NCI-H345 (cell line): ENCODE data around the gene CTNNA2.

Experiments
- DNase-seq: peaks from one replicate; lab custom pipeline; 2025; lab: John Stamatoyannopoulos, UW

The CTNNA2 gene

GRCh38 chr2:80403081-80403480, 890.2 kb downstream of the CTNNA2 start:
- peak; percentile 29 for DNase-seq

- no peak for DNase-seq
Observed at GRCh38 chr2:80407377-80407776, 894.5 kb downstream of the CTNNA2 start.

GRCh38 chr2:80410346-80410745, 897.5 kb downstream of the CTNNA2 start:
- DNase-seq: no peak

GRCh38 chr2:80413136-80413535, 900.3 kb downstream of the CTNNA2 start:
- DNase-seq: no peak

- DNase-seq: no peak
Observed at GRCh38 chr2:80417737-80418136, 904.9 kb downstream of the CTNNA2 start.

- no peak for DNase-seq
Observed at GRCh38 chr2:80420530-80421208, 907.8 kb downstream of the CTNNA2 start.

GRCh38 chr2:80429251-80429650, 916.4 kb downstream of the CTNNA2 start:
- DNase-seq: no peak

GRCh38 chr2:80437959-80438358, 925.1 kb downstream of the CTNNA2 start:
- no peak for DNase-seq

GRCh38 chr2:80438686-80439085, 925.8 kb downstream of the CTNNA2 start:
- DNase-seq: no peak

GRCh38 chr2:80454628-80455027, 941.8 kb downstream of the CTNNA2 start:
- DNase-seq: peak; percentile 49

- peak; percentile 92 for DNase-seq
Observed at GRCh38 chr2:80459028-80459427, 946.2 kb downstream of the CTNNA2 start.

- DNase-seq: no peak
Observed at GRCh38 chr2:80461505-80462197, 948.8 kb downstream of the CTNNA2 start.

- no peak for DNase-seq
Observed at GRCh38 chr2:80462654-80463053, 949.8 kb downstream of the CTNNA2 start.

GRCh38 chr2:80464275-80464674, 951.4 kb downstream of the CTNNA2 start:
- DNase-seq: no peak

- DNase-seq: no peak
Observed at GRCh38 chr2:80467262-80467811, 954.5 kb downstream of the CTNNA2 start.

- DNase-seq: no peak
Observed at GRCh38 chr2:80469428-80469827, 956.6 kb downstream of the CTNNA2 start.

- DNase-seq: no peak
Observed at GRCh38 chr2:80473069-80473468, 960.2 kb downstream of the CTNNA2 start.

GRCh38 chr2:80473796-80474195, 960.9 kb downstream of the CTNNA2 start:
- no peak for DNase-seq

GRCh38 chr2:80475970-80476369, 963.1 kb downstream of the CTNNA2 start:
- no peak for DNase-seq

- no peak for DNase-seq
Observed at GRCh38 chr2:80476535-80477117, 963.8 kb downstream of the CTNNA2 start.

GRCh38 chr2:80482276-80482675, 969.4 kb downstream of the CTNNA2 start:
- DNase-seq: no peak

- no peak for DNase-seq
Observed at GRCh38 chr2:80489717-80490116, 976.9 kb downstream of the CTNNA2 start.

- no peak for DNase-seq
Observed at GRCh38 chr2:80490964-80491363, 978.1 kb downstream of the CTNNA2 start.
